Astrocyte (in vitro differentiated cells and primary cell): ENCODE measurements around the gene CRYZ. TPM values are rescaled to one million over a fixed set of nuclear protein-coding genes. Genes with fewer than 3 reads are reported as not detected.

Experiments used
- DNase-seq: peaks from one replicate; pipeline ENCODE4 v3.0.0-alpha.2; 2010; ENCODE audit warnings: low read depth
- FAIRE-seq: peaks from 2 replicates; lab custom pipeline; 2011; peaks lifted over from hg19 to GRCh38; lab: Jason Lieb, UNC
- H2AFZ ChIP-seq: 2 replicates; pipeline ENCODE4 v1.6.0; 2012; ENCODE audit warnings: low read depth, low read length, inconsistent platforms
- H3K27ac ChIP-seq: 2 replicates; pipeline ENCODE4 v1.5.1; 2011; ENCODE audit warnings: low read depth, low read length, inconsistent platforms
- H3K27me3 ChIP-seq: 2 replicates; pipeline ENCODE4 v1.6.0; 2011; ENCODE audit warnings: low read length, inconsistent platforms; ENCODE audit not compliant: insufficient read depth
- H3K36me3 ChIP-seq: 2 replicates; pipeline ENCODE4 v1.5.1; 2011; ENCODE audit warnings: low read length, inconsistent platforms; ENCODE audit not compliant: insufficient read depth
- H3K4me1 ChIP-seq: 2 replicates; pipeline ENCODE4 v1.5.1; 2011; ENCODE audit warnings: low read length, inconsistent platforms; ENCODE audit not compliant: insufficient read depth
- H3K4me2 ChIP-seq: 2 replicates; pipeline ENCODE4 v1.6.0; 2012; ENCODE audit warnings: low read length, inconsistent platforms
- H3K4me3 ChIP-seq: 2 replicates; pipeline ENCODE4 v1.5.1; 2011; ENCODE audit warnings: low read depth, mild to moderate bottlenecking, low read length, inconsistent platforms; ENCODE audit not compliant: insufficient read depth
- H3K79me2 ChIP-seq: 2 replicates; pipeline ENCODE4 v1.6.0; 2012; ENCODE audit warnings: mild to moderate bottlenecking, low read length, inconsistent platforms; ENCODE audit not compliant: insufficient read depth
- H3K9ac ChIP-seq: 2 replicates; pipeline ENCODE4 v1.6.0; 2012; ENCODE audit warnings: mild to moderate bottlenecking, low read length, inconsistent platforms
- H3K9me3 ChIP-seq: 2 replicates; pipeline ENCODE4 v1.5.1; 2012; ENCODE audit warnings: low read depth, mild to moderate bottlenecking, low read length, inconsistent platforms; ENCODE audit not compliant: insufficient read depth
- H4K20me1 ChIP-seq: 2 replicates; pipeline ENCODE4 v1.6.0; 2012; ENCODE audit warnings: low read length, inconsistent platforms; ENCODE audit not compliant: insufficient read depth
- H3K27ac Mint-ChIP-seq: one replicate; pipeline ENCODE4 v1.8.0; 2021; ENCODE audit warnings: mild to moderate bottlenecking, mixed read lengths; ENCODE audit not compliant: unreplicated experiment
- H3K27me3 Mint-ChIP-seq: one replicate; pipeline ENCODE4 v1.8.0; 2021; ENCODE audit warnings: low read depth, mixed read lengths; ENCODE audit not compliant: unreplicated experiment
- H3K36me3 Mint-ChIP-seq: one replicate; pipeline ENCODE4 v1.8.0; 2021; ENCODE audit warnings: low read depth, mixed read lengths; ENCODE audit not compliant: unreplicated experiment
- H3K4me1 Mint-ChIP-seq: one replicate; pipeline ENCODE4 v1.8.0; 2021; ENCODE audit warnings: low read depth, mixed read lengths; ENCODE audit not compliant: unreplicated experiment
- H3K4me3 Mint-ChIP-seq: one replicate; pipeline ENCODE4 v1.8.0; 2021; ENCODE audit warnings: mild to moderate bottlenecking, moderate library complexity, mixed read lengths; ENCODE audit not compliant: unreplicated experiment
- H3K9me3 Mint-ChIP-seq: one replicate; pipeline ENCODE4 v1.8.0; 2021; ENCODE audit warnings: mild to moderate bottlenecking, mixed read lengths; ENCODE audit not compliant: unreplicated experiment
- EZH2 ChIP-seq: IDR thresholded peaks from 2 replicates; pipeline ENCODE4 v1.6.1; 2012; ENCODE audit warnings: mild to moderate bottlenecking, low read length, inconsistent platforms; ENCODE audit not compliant: insufficient read depth
- total RNA-seq: library from RNA; stranded (reverse); gene quantifications from 2 replicates; pipeline ENCODE4 v1.2.1, GENCODE V29; 2021
- TF ChIP-seq, protein P1 (sequence below): IDR thresholded peaks from 2 replicates; pipeline ENCODE4 v1.5.1; 2011; ENCODE audit warnings: low read depth, mild to moderate bottlenecking, inconsistent platforms, low read length, moderate library complexity; ENCODE audit not compliant: insufficient read depth

The CRYZ gene
- total RNA-seq, 1 donor from 2014 or later, result 31.0 TPM

DNA sequence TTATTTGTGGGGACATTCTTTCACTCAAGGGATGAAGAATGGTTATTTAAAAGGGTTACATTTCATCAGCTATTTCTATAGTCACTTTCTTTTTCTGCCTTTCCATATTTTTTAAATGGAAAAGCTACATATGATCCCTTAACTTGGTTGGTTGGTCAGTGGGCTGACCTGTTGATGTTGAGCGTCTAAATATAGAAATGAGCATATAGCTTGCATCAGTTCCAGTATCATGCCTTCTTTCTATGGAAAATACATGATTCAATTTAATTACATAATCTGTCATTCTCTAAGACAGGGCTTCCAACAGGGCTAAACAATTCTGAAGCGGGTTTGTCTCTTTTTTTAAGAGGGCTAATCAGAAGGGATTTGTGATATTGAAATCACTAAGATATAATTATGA lies 40.7 kb upstream of the CRYZ start:
- H3K27me3 ChIP-seq, result no peaks in the 10 kb centered on the region
- DNase-seq, result no peak
- Mint-ChIP-seq H3K4me3 (no peak overlapping the region), H3K9me3 (no peaks in the 10 kb centered on the region), H3K36me3 (no peaks in the 10 kb centered on the region), H3K4me1 (no peaks in the 10 kb centered on the region), H3K27ac (no peak overlapping the region), H3K27me3 (no peaks in the 10 kb centered on the region)
- H3K79me2 ChIP-seq, result no peaks in the 10 kb centered on the region
- TF ChIP-seq EZH2, result no peak
- TF ChIP-seq, protein P1, sequence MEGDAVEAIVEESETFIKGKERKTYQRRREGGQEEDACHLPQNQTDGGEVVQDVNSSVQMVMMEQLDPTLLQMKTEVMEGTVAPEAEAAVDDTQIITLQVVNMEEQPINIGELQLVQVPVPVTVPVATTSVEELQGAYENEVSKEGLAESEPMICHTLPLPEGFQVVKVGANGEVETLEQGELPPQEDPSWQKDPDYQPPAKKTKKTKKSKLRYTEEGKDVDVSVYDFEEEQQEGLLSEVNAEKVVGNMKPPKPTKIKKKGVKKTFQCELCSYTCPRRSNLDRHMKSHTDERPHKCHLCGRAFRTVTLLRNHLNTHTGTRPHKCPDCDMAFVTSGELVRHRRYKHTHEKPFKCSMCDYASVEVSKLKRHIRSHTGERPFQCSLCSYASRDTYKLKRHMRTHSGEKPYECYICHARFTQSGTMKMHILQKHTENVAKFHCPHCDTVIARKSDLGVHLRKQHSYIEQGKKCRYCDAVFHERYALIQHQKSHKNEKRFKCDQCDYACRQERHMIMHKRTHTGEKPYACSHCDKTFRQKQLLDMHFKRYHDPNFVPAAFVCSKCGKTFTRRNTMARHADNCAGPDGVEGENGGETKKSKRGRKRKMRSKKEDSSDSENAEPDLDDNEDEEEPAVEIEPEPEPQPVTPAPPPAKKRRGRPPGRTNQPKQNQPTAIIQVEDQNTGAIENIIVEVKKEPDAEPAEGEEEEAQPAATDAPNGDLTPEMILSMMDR, result no peak
- no peaks in the 10 kb centered on the region for H4K20me1 ChIP-seq
- no peaks in the 10 kb centered on the region for H3K36me3 ChIP-seq
- no peaks in the 10 kb centered on the region for H3K9me3 ChIP-seq
- H3K27ac ChIP-seq, result no peak overlapping the region
- H3K4me3 ChIP-seq, result no peak overlapping the region
- no peak overlapping the region for H2AFZ ChIP-seq
- H3K9ac ChIP-seq, result no peak overlapping the region
- no peak overlapping the region for H3K4me2 ChIP-seq
- H3K4me1 ChIP-seq, result no peaks in the 10 kb centered on the region
- FAIRE-seq, result no peak

DNA sequence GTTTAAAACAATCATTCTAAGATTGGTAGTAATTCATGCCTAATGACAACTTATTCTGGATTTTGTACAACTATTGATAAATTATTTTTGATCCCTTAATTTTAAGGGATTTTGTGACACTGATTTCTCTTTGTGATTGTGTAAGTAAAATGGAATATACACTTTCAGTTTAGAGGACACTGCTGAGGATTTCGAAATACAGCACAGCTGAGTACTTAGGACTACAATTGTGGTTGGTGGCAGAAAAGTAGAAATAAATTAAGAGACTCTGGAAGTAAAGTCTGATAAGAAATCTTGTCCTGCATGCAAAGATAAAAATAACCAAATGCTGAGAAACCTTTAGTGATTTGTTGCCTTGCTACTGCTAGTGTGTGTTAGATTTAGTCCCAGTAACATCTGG lies 40.1 kb upstream of the CRYZ start:
- no peaks in the 10 kb centered on the region for H3K9me3 Mint-ChIP-seq
- Histone ChIP-seq H3K36me3 (no peaks in the 10 kb centered on the region), H2AFZ (no peak overlapping the region), H3K4me2 (no peak overlapping the region), H3K9me3 (no peaks in the 10 kb centered on the region), H3K27me3 (no peaks in the 10 kb centered on the region), H3K9ac (no peak overlapping the region), H3K79me2 (no peaks in the 10 kb centered on the region), H3K4me1 (no peaks in the 10 kb centered on the region), H4K20me1 (no peaks in the 10 kb centered on the region), H3K27ac (no peak overlapping the region), H3K4me3 (no peak overlapping the region)
- no peaks in the 10 kb centered on the region for H3K36me3 Mint-ChIP-seq
- TF ChIP-seq EZH2, result no peak
- TF ChIP-seq, protein P1, result no peak
- DNase-seq (no peak), FAIRE-seq (no peak)
- H3K4me3 Mint-ChIP-seq, result no peak overlapping the region
- no peaks in the 10 kb centered on the region for H3K27me3 Mint-ChIP-seq
- H3K27ac Mint-ChIP-seq, result no peak overlapping the region
- no peaks in the 10 kb centered on the region for H3K4me1 Mint-ChIP-seq

DNA sequence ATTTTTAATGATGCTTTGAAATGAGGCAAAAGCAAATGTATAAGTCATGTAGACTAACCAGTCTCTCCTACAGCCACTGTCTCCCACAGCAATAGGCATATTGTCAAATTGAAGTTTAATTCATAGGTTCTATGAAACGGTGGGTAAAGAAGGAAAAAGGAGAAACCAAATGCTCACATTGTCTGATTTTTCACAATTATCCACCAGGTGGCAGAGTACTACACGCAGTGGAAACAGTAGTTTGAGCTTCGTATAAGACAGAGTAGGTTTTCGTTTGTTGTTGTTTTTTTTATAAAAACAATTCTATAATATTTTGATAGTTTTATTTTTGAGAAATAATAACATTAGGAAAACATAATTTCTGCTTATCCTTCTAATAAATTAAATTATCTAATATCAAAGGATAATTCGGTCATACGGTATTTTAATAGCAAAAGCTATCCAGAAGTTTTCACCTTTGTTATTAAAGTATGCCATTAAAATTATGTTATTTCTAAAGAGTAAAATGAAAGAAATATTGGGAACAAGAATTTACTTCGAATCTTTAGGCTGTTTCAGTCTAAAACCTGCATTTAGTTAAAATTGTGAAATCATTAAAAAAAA lies 39.2 kb upstream of the CRYZ start:
- H3K27ac ChIP-seq, result no peak overlapping the region
- DNase-seq (peak; percentile 18), FAIRE-seq (peak; percentile 76)
- TF ChIP-seq EZH2, result no peak
- TF ChIP-seq, protein P1, result peak; percentile 79
- no peaks in the 10 kb centered on the region for H3K79me2 ChIP-seq
- Mint-ChIP-seq H3K27ac (no peak overlapping the region), H3K27me3 (no peaks in the 10 kb centered on the region), H3K36me3 (no peaks in the 10 kb centered on the region), H3K4me3 (no peak overlapping the region), H3K4me1 (no peaks in the 10 kb centered on the region), H3K9me3 (no peaks in the 10 kb centered on the region)
- H3K27me3 ChIP-seq, result no peaks in the 10 kb centered on the region
- H3K36me3 ChIP-seq, result no peaks in the 10 kb centered on the region
- no peaks in the 10 kb centered on the region for H4K20me1 ChIP-seq
- no peaks in the 10 kb centered on the region for H3K4me1 ChIP-seq
- no peak overlapping the region for H2AFZ ChIP-seq
- no peak overlapping the region for H3K9ac ChIP-seq
- H3K9me3 ChIP-seq, result no peaks in the 10 kb centered on the region
- H3K4me3 ChIP-seq, result no peak overlapping the region
- H3K4me2 ChIP-seq, result no peak overlapping the region
